ENCODE results near the gene XXYLT1.

Gene XXYLT1

GRCh38 chr3:195149292-195150030 lies 121.5 kb downstream of the XXYLT1 start:
- DNase-seq, result no peak

- DNase-seq, result no peak
These were observed 122.4 kb downstream of the XXYLT1 start for GRCh38 chr3:195148549-195148948.

GRCh38 chr3:195147649-195148080 lies 123.3 kb downstream of the XXYLT1 start:
- DNase-seq, result peak in 2 of 5 donors; percentile 25 to 82

GRCh38 chr3:195146131-195146530 lies 124.8 kb downstream of the XXYLT1 start:
- no peak for DNase-seq

- no peak for DNase-seq
These were observed 125.4 kb downstream of the XXYLT1 start for GRCh38 chr3:195145579-195145978.

- DNase-seq, result no peak
These were observed 127.7 kb downstream of the XXYLT1 start for GRCh38 chr3:195143221-195143620.

- DNase-seq, result no peak
These were observed 128.4 kb downstream of the XXYLT1 start for GRCh38 chr3:195142519-195142918.

- DNase-seq, result no peak
These were observed 129.9 kb downstream of the XXYLT1 start for GRCh38 chr3:195140816-195141793.

- no peak for DNase-seq
These were observed 130.5 kb downstream of the XXYLT1 start for GRCh38 chr3:195140410-195140809.

- no peak for DNase-seq
These were observed 131.1 kb downstream of the XXYLT1 start for GRCh38 chr3:195139876-195140240.

- DNase-seq, result no peak
These were observed 131.7 kb downstream of the XXYLT1 start for GRCh38 chr3:195139091-195139875.

- no peak for DNase-seq
These were observed 133.0 kb downstream of the XXYLT1 start for GRCh38 chr3:195137638-195138588.

GRCh38 chr3:195135917-195136316 lies 135.0 kb downstream of the XXYLT1 start:
- DNase-seq, result no peak

GRCh38 chr3:195134431-195134830 lies 136.5 kb downstream of the XXYLT1 start:
- no peak for DNase-seq

- peak in 4 of 5 donors; percentile 18 to 85 (median 28) for DNase-seq
These were observed 137.5 kb downstream of the XXYLT1 start for GRCh38 chr3:195133462-195133861.

GRCh38 chr3:195133013-195133412 lies 137.9 kb downstream of the XXYLT1 start:
- DNase-seq, result no peak

GRCh38 chr3:195131176-195131575 lies 139.8 kb downstream of the XXYLT1 start:
- DNase-seq, result no peak

- peak in 1 of 5 donors; percentile 73 for DNase-seq
These were observed 141.1 kb downstream of the XXYLT1 start for GRCh38 chr3:195129644-195130492.

- no peak for DNase-seq
These were observed 141.8 kb downstream of the XXYLT1 start for GRCh38 chr3:195129072-195129643.

All from T-helper 1 cell (primary cell).